H1 (cell line): ENCODE measurements around the gene ATG7. TPM values are rescaled to one million over a fixed set of nuclear protein-coding genes. Genes with fewer than 3 reads are reported as not detected.

Experiments
- CTCF ChIA-PET: fragments of 300-600 bp; sonication (Branson Sonifier 250); formaldehyde crosslinking; loops from one replicate; lab custom pipeline; 2021; ENCODE audit not compliant: partially characterized antibody; lab: Charles Lee
- POLR2A ChIA-PET: fragments of 300-600 bp; sonication (Branson Sonifier 250); formaldehyde crosslinking; loops from one replicate; lab custom pipeline; 2021; ENCODE audit warnings: inconsistent platforms; ENCODE audit not compliant: partially characterized antibody; lab: Charles Lee
- DNase-seq, 2 experiments: peaks; one replicate each; pipeline versions ENCODE4 v3.0.0 to v3.0.0-alpha.2; 2010 to 2022; ENCODE audit warnings: low spot score in 2 of 2, low read depth in 1 of 2, mixed read lengths in 1 of 2
- FAIRE-seq: peaks from 2 replicates; lab custom pipeline; 2011; peaks lifted over from hg19 to GRCh38; lab: Jason Lieb, UNC
- H2AFZ ChIP-seq: 2 replicates; pipeline ENCODE4 v1.8.1; 2012; ENCODE audit warnings: low read length, inconsistent platforms
- H2AK5ac ChIP-seq: 2 replicates; pipeline ENCODE4 v1.6.1; 2013; ENCODE audit warnings: low read depth, low read length
- H2BK120ac ChIP-seq: replicated peaks from 2 replicates; pipeline ENCODE3; 2013; ENCODE audit warnings: low read depth, low read length, inconsistent platforms
- H2BK12ac ChIP-seq: 2 replicates; pipeline ENCODE4 v1.6.1; 2013; ENCODE audit warnings: low read depth, low read length
- H2BK15ac ChIP-seq: 2 replicates; pipeline ENCODE4 v1.6.1; 2013; ENCODE audit warnings: low read length
- H2BK20ac ChIP-seq: 2 replicates; pipeline ENCODE4 v1.6.1; 2013; ENCODE audit warnings: low read length
- H2BK5ac ChIP-seq: 2 replicates; pipeline ENCODE4 v1.6.1; 2013; ENCODE audit warnings: low read depth, low read length
- H3K14ac ChIP-seq: 2 replicates; pipeline ENCODE4 v1.6.1; 2013; ENCODE audit warnings: inconsistent platforms; ENCODE audit not compliant: insufficient read length
- H3K18ac ChIP-seq: 2 replicates; pipeline ENCODE4 v1.6.1; 2013; ENCODE audit warnings: low read length; ENCODE audit errors: extremely low read depth
- H3K23ac ChIP-seq: 2 replicates; pipeline ENCODE4 v1.6.1; 2013; ENCODE audit warnings: inconsistent platforms; ENCODE audit not compliant: insufficient read length
- H3K23me2 ChIP-seq: 2 replicates; pipeline ENCODE4 v1.6.1; 2013; ENCODE audit warnings: low read depth, low read length
- H3K27ac ChIP-seq: 2 replicates; pipeline ENCODE4 v1.6.1; 2011; ENCODE audit warnings: low read depth, low read length, inconsistent platforms
- H3K27me3 ChIP-seq, 4 experiments: replicated peaks in 1 of 4; 1 replicate in 1 of 4; 2 replicates in 3 of 4; pipeline versions ENCODE4 v1.6.1 to v1.8.1; 2011 to 2013; ENCODE audit warnings: low read length in 3 of 4, mild to moderate bottlenecking in 3 of 4, inconsistent platforms in 2 of 4, mixed read lengths in 2 of 4, moderate library complexity in 1 of 4; ENCODE audit not compliant: control insufficient read depth in 3 of 4, insufficient read depth in 3 of 4; ENCODE audit errors: extremely low read depth in 1 of 4
- H3K36me3 ChIP-seq, 4 experiments: 2 replicates each; pipeline versions ENCODE4 v1.6.1 to v1.8.1; 2011 to 2013; ENCODE audit warnings: mild to moderate bottlenecking in 4 of 4, low read length in 3 of 4, moderate library complexity in 2 of 4, control low read depth in 1 of 4, inconsistent platforms in 1 of 4; ENCODE audit not compliant: insufficient read depth in 4 of 4, control insufficient read depth in 2 of 4
- H3K4ac ChIP-seq: replicated peaks from 2 replicates; pipeline ENCODE3; 2013; ENCODE audit warnings: low read length, low read depth, mixed read lengths, inconsistent platforms; ENCODE audit not compliant: insufficient read length
- H3K4me1 ChIP-seq, 4 experiments: replicated peaks in 1 of 4; 1 replicate in 1 of 4; 2 replicates in 3 of 4; pipeline versions ENCODE4 v1.6.1 to v1.8.1; 2011 to 2013; ENCODE audit warnings: low read length in 3 of 4, inconsistent platforms in 2 of 4, mixed read lengths in 1 of 4; ENCODE audit not compliant: insufficient read depth in 4 of 4, control insufficient read depth in 3 of 4
- H3K4me2 ChIP-seq, 2 experiments: 2 replicates each; pipeline versions ENCODE4 v1.6.1 to v1.8.1; 2011 to 2013; ENCODE audit warnings: low read depth in 2 of 2, low read length in 2 of 2, control low read depth in 1 of 2, inconsistent platforms in 1 of 2, mild to moderate bottlenecking in 1 of 2; ENCODE audit not compliant: insufficient read depth in 1 of 2
- H3K4me3 ChIP-seq, 4 experiments: fragments of 200-600, 300-600 bp in 1 of 4; sonication (generic), shearing (Covaris generic), sonication (Bioruptor Twin) in 1 of 4; 2 replicates each; pipeline versions ENCODE4 v1.5.1 to v1.8.1; 2011 to 2016; ENCODE audit warnings: low read length in 4 of 4, low read depth in 3 of 4, control low read depth in 2 of 4, inconsistent platforms in 2 of 4, mild to moderate bottlenecking in 2 of 4, mixed read lengths in 1 of 4, moderate library complexity in 1 of 4; ENCODE audit not compliant: insufficient read depth in 2 of 4; ENCODE audit errors: extremely low read depth in 1 of 4
- H3K56ac ChIP-seq: replicated peaks from 2 replicates; pipeline ENCODE3; 2013; ENCODE audit warnings: low read depth, mild to moderate bottlenecking, mixed read lengths, low read length, inconsistent platforms; ENCODE audit not compliant: insufficient read length
- H3K79me1 ChIP-seq: 2 replicates; pipeline ENCODE4 v1.6.1; 2013; ENCODE audit warnings: low read depth, low read length, control low read depth
- H3K79me2 ChIP-seq, 2 experiments: 2 replicates each; pipeline versions ENCODE4 v1.6.1 to v1.8.1; 2012 to 2013; ENCODE audit warnings: low read length in 2 of 2, mild to moderate bottlenecking in 2 of 2, inconsistent platforms in 1 of 2; ENCODE audit not compliant: insufficient read depth in 2 of 2, control insufficient read depth in 1 of 2
- H3K9ac ChIP-seq, 4 experiments: replicated peaks in 1 of 4; 1 replicate in 1 of 4; 2 replicates in 3 of 4; pipeline versions ENCODE4 v1.6.1 to v1.8.1; 2011 to 2013; ENCODE audit warnings: low read depth in 3 of 4, low read length in 3 of 4, control low read depth in 2 of 4, mild to moderate bottlenecking in 2 of 4, moderate library complexity in 2 of 4, inconsistent platforms in 1 of 4; ENCODE audit errors: extremely low read depth in 1 of 4
- H3K9me3 ChIP-seq, 2 experiments: 2 replicates each; pipeline versions ENCODE4 v1.6.1 to v1.8.1; 2012 to 2013; ENCODE audit warnings: mild to moderate bottlenecking in 2 of 2, moderate library complexity in 2 of 2, control low read depth in 1 of 2, inconsistent platforms in 1 of 2, low read depth in 1 of 2, low read length in 1 of 2, mixed read lengths in 1 of 2; ENCODE audit not compliant: insufficient read depth in 2 of 2
- H4K20me1 ChIP-seq, 2 experiments: replicated peaks in 1 of 2; 2 replicates each; pipeline versions ENCODE3 to v1.8.1; 2011 to 2013; ENCODE audit warnings: inconsistent platforms in 2 of 2, low read length in 2 of 2, mild to moderate bottlenecking in 1 of 2; ENCODE audit not compliant: insufficient read depth in 2 of 2, control insufficient read depth in 1 of 2
- H4K5ac ChIP-seq: 2 replicates; pipeline ENCODE4 v1.6.1; 2013; ENCODE audit warnings: low read length, low read depth, mixed read lengths, inconsistent platforms; ENCODE audit not compliant: insufficient read length
- H4K8ac ChIP-seq: 2 replicates; pipeline ENCODE4 v1.8.0; 2013; ENCODE audit warnings: mild to moderate bottlenecking, moderate library complexity, low read length, inconsistent platforms; ENCODE audit not compliant: insufficient read depth; ENCODE audit errors: extremely low read depth
- H4K91ac ChIP-seq: replicated peaks from 2 replicates; pipeline ENCODE3; 2013; ENCODE audit warnings: low read length, mixed read lengths, inconsistent platforms; ENCODE audit not compliant: insufficient read length
- BRCA1 ChIP-seq: IDR thresholded peaks from 2 replicates; pipeline ENCODE4 v1.6.1; 2012; ENCODE audit warnings: low read depth, low read length, improper control_type of control experiment
- CHD1 ChIP-seq: IDR thresholded peaks from 2 replicates; pipeline ENCODE4 v1.6.1; 2012; ENCODE audit warnings: low read depth, low read length, improper control_type of control experiment
- CHD2 ChIP-seq: IDR thresholded peaks from 2 replicates; pipeline ENCODE4 v1.6.1; 2012; ENCODE audit warnings: low read length, improper control_type of control experiment
- EGR1 ChIP-seq: IDR thresholded peaks from 2 replicates; pipeline ENCODE4 v1.6.1; 2011; ENCODE audit warnings: low read depth, low read length, borderline replicate concordance
- EZH2 ChIP-seq: fragments of 200-600 bp; sonication (generic); IDR thresholded peaks from 2 replicates; pipeline ENCODE4 v1.7.1; 2012; ENCODE audit warnings: low read depth, mild to moderate bottlenecking, moderate library complexity, low read length, inconsistent platforms; ENCODE audit not compliant: severe bottlenecking
- FOSL1 ChIP-seq: IDR thresholded peaks from 2 replicates; pipeline ENCODE4 v1.6.1; 2011; ENCODE audit warnings: mild to moderate bottlenecking, low read depth, low read length, moderate library complexity; ENCODE audit not compliant: insufficient read depth
- JUN ChIP-seq: IDR thresholded peaks from 2 replicates; pipeline ENCODE4 v1.6.1; 2011; ENCODE audit warnings: low read depth, mild to moderate bottlenecking, improper control_type of control experiment, low read length
- MAFK ChIP-seq: IDR thresholded peaks from 2 replicates; pipeline ENCODE4 v1.6.1; 2012; ENCODE audit warnings: low read depth, mild to moderate bottlenecking, improper control_type of control experiment, low read length
- RNF2 ChIP-seq: fragments of 200-900, 300-1000 bp; sonication (generic); IDR thresholded peaks from 2 replicates; pipeline ENCODE4 v1.7.1; 2016; ENCODE audit warnings: borderline replicate concordance, low read depth, mild to moderate bottlenecking, antibody characterized with exemption, low read length; ENCODE audit not compliant: poor library complexity, severe bottlenecking; ENCODE audit errors: missing control alignments
- SP1 ChIP-seq: IDR thresholded peaks from 2 replicates; pipeline ENCODE4 v1.6.1; 2011; ENCODE audit warnings: low read depth, low read length
- SP4 ChIP-seq: IDR thresholded peaks from 2 replicates; pipeline ENCODE4 v1.6.1; 2012; ENCODE audit warnings: low read length, inconsistent platforms
- TAF7 ChIP-seq: optimal IDR thresholded peaks from 2 replicates; pipeline ENCODE3; 2011; ENCODE audit warnings: low read depth, mild to moderate bottlenecking, inconsistent platforms, low read length, moderate library complexity, borderline replicate concordance
- TEAD4 ChIP-seq: IDR thresholded peaks from 2 replicates; pipeline ENCODE4 v1.6.1; 2012; ENCODE audit warnings: low read depth, low read length, inconsistent platforms, mixed read lengths
- WGBS, 2 experiments: shearing (Covaris generic) in 1 of 2; methylation state at CpG; one replicate each; pipeline versions ENCODE4 v1.1.6 to v1.1.7; 2013 to 2015; ENCODE audit warnings: low lambda C conversion rate in 2 of 2, mixed read lengths in 2 of 2, inconsistent platforms in 1 of 2, low coverage in 1 of 2, missing lambda C conversion rate in 1 of 2; ENCODE audit not compliant: insufficient replicate concordance in 2 of 2, insufficient coverage in 1 of 2, insufficient read length in 1 of 2; ENCODE audit errors: extremely low coverage in 1 of 2, missing lambda C conversion rate in 1 of 2; 5-methylcytosine and 5-hydroxymethylcytosine counted together
- polyA plus RNA-seq, 7 experiments: library from polyadenylated mRNA; depleted of rRNA in 3 of 7; stranded (reverse) in 5 of 7; unstranded in 2 of 7; fragments of >200 nt in 5 of 7; fragments of 200-250 nt in 2 of 7; gene quantifications; 1 replicate in 5 of 7; 2 replicates in 1 of 7; 4 replicates in 1 of 7; pipeline versions ENCODE4 v1.2.1 to v1.2.3, GENCODE V29; 2011 to 2013; ENCODE audit warnings: missing spikeins in 2 of 7, mixed read lengths in 2 of 7
- total RNA-seq: library from RNA; stranded (reverse); fragmentation: NEBNext Ultra II Directional; extraction: Animal tissue kit (Norgen Biotek cat#: 25700); gene quantifications from 2 replicates; pipeline ENCODE4 v1.2.1, GENCODE V29; 2021

The ATG7 gene
- total and polyA plus RNA-seq, 2 of the 8 experiments (the other 6 are each of a cell fraction or from before 2014, with no cell fraction given): 15.0 to 19.1 TPM

DNA sequence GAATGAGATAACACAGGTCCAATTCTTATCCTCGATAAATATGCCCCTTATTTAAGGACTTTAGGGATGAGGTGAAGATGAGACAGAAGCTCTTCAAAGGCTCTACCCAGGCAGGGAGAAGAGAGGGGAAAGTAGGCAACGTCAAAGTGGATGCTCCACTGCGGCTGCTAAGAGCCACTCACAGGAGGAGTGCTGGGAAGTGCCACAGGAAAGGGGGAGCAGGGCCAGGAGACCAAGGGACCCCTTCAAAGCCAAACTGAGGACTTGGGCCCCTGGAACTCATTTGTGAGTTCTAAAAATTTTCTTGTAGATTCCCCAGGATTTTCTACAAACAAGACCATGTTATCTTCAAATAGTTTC is 47.3 kb upstream of the ATG7 start:
- Histone ChIP-seq H2BK15ac (no peak overlapping the region), H4K8ac (no peak overlapping the region), H3K36me3 (no peaks in the 10 kb centered on the region), H3K23me2 (no peaks in the 10 kb centered on the region), H3K4me3 (no peak overlapping the region), H2BK5ac (no peak overlapping the region), H3K56ac (no peak overlapping the region), H3K23ac (no peak overlapping the region), H3K14ac (no peak overlapping the region), H3K9me3 (no peaks in the 10 kb centered on the region), H3K27ac (no peak overlapping the region), H2BK12ac (no peak overlapping the region), H3K79me2 (no peaks in the 10 kb centered on the region), H2BK120ac (no peak overlapping the region), H3K9ac (no peak overlapping the region), H3K4me2 (no peak overlapping the region), H2AFZ (no peak overlapping the region), H2AK5ac (no peak overlapping the region), H3K4ac (no peak overlapping the region), H3K79me1 (no peaks in the 10 kb centered on the region), H3K27me3 (no peaks in the 10 kb centered on the region), H3K4me1 (no peaks in the 10 kb centered on the region), H2BK20ac (no peak overlapping the region), H3K18ac (no peak overlapping the region), H4K20me1 (no peaks in the 10 kb centered on the region), H4K91ac (no peak overlapping the region), H4K5ac (no peak overlapping the region)
- ChIA-PET CTCF (interaction anchor here (0.5 to 2.0 kb wide), 5 partner anchors 12 to 164 kb away, joined by 3 to 7 read pairs (median 4); no protein-coding TSS in a partner anchor), POLR2A (no interaction called here)
- WGBS, 2 experiments: 82% methylated on average over 3 of the region's 3 CpGs; no CpG with 5 or more reads in 1 of the 2 experiments
- DNase-seq (no peak), FAIRE-seq (no peak)
- TF ChIP-seq BRCA1 (no peak), CHD1 (no peak), JUN (no peak), CHD2 (no peak), MAFK (no peak), TEAD4 (no peak), EGR1 (no peak), SP1 (no peak), RNF2 (no peak), FOSL1 (no peak), SP4 (no peak), EZH2 (no peak), TAF7 (no peak)
